Endothelial cell (in vitro differentiated cells): Measurements from ENCODE around the gene MEF2D. TPM values are rescaled to one million over a fixed set of nuclear protein-coding genes. Genes with fewer than 3 reads are reported as not detected.
A peak's percentile ranks its signal among the peaks of the same experiment; 100 is the strongest.

Source experiments
- DNase-seq: peaks from one replicate; pipeline ENCODE4 v3.0.0; 2021; ENCODE audit warnings: low spot score
- H3K27ac Mint-ChIP-seq: one replicate; pipeline ENCODE4 v1.8.0; 2021; ENCODE audit warnings: mixed read lengths, inconsistent platforms; ENCODE audit not compliant: unreplicated experiment
- H3K27me3 Mint-ChIP-seq: one replicate; pipeline ENCODE4 v1.8.0; 2021; ENCODE audit warnings: mild to moderate bottlenecking, moderate library complexity, mixed read lengths, inconsistent platforms; ENCODE audit not compliant: unreplicated experiment
- H3K36me3 Mint-ChIP-seq: one replicate; pipeline ENCODE4 v1.8.0; 2021; ENCODE audit warnings: mild to moderate bottlenecking, low read depth, mixed read lengths, inconsistent platforms; ENCODE audit not compliant: unreplicated experiment
- H3K4me1 Mint-ChIP-seq: one replicate; pipeline ENCODE4 v1.8.0; 2021; ENCODE audit warnings: mild to moderate bottlenecking, mixed read lengths, inconsistent platforms; ENCODE audit not compliant: unreplicated experiment
- H3K4me3 Mint-ChIP-seq: one replicate; pipeline ENCODE4 v1.8.0; 2021; ENCODE audit warnings: mild to moderate bottlenecking, mixed read lengths, inconsistent platforms; ENCODE audit not compliant: unreplicated experiment
- H3K9me3 Mint-ChIP-seq: one replicate; pipeline ENCODE4 v1.8.0; 2021; ENCODE audit warnings: mixed read lengths, inconsistent platforms; ENCODE audit not compliant: unreplicated experiment
- CTCF ChIP-seq: fragments of 200-600 bp; sonication (generic); IDR thresholded peaks from one replicate; pipeline ENCODE4 v1.5.0; 2021; ENCODE audit warnings: antibody characterized with exemption; ENCODE audit not compliant: unreplicated experiment
- total RNA-seq: library from RNA; stranded (reverse); fragmentation: NEBNext Ultra II Directional; extraction: Animal tissue kit (Norgen Biotek cat#: 25700); gene quantifications from one replicate; pipeline ENCODE4 v1.2.1, GENCODE V29; 2021; ENCODE audit not compliant: unreplicated experiment

MEF2D gene
- total RNA-seq, 1 donor from 2014 or later: 45.2 TPM

- H3K4me1 Mint-ChIP-seq: peaks cover 25% of the 10 kb centered on the region
- no peaks in the 10 kb centered on the region for H3K9me3 Mint-ChIP-seq
- H3K36me3 Mint-ChIP-seq: peaks cover 14% of the 10 kb centered on the region
- no peak overlapping the region for H3K4me3 Mint-ChIP-seq
- peaks cover 9% of the 10 kb centered on the region for H3K27me3 Mint-ChIP-seq
- no peak for TF ChIP-seq CTCF
- H3K27ac Mint-ChIP-seq: peak overlapping the region; percentile 3
- DNase-seq: no peak
Observed at GRCh38 chr1:156462954-156463795, 37.4 kb downstream of the MEF2D start.

GRCh38 chr1:156461781-156462647 lies 38.6 kb downstream of the MEF2D start:
- peaks cover 26% of the 10 kb centered on the region for H3K4me1 Mint-ChIP-seq
- no peaks in the 10 kb centered on the region for H3K9me3 Mint-ChIP-seq
- peaks cover 14% of the 10 kb centered on the region for H3K36me3 Mint-ChIP-seq
- peak overlapping the region; percentile 32 for H3K27ac Mint-ChIP-seq
- peaks cover 7% of the 10 kb centered on the region for H3K27me3 Mint-ChIP-seq
- no peak for DNase-seq
- TF ChIP-seq CTCF: no peak
- H3K4me3 Mint-ChIP-seq: peak overlapping the region; percentile 28

DNA sequence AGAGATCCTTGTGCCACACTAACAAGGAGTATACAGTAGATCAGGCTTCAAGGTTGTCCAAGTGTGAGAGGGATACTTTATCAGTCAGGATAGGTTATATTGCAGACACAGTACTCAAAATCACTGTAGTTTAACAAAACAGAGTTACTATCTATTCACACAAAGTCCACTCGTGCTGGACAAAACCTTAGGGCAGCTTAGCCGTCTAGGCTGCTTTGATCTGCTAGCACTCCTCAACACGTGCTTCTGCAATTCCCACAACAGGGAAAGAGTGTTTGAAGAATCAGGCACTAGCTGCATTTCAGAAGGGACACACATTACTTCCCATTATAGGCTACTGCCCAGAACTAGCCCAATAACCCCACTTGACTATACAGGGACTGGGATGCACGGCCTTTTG lies 39.5 kb downstream of the MEF2D start:
- peaks cover 11% of the 10 kb centered on the region for H3K36me3 Mint-ChIP-seq
- H3K4me1 Mint-ChIP-seq: peaks cover 33% of the 10 kb centered on the region

GRCh38 chr1:156460525-156460924 lies 40.0 kb downstream of the MEF2D start:
- DNase-seq: no peak
- peaks cover 31% of the 10 kb centered on the region for H3K4me1 Mint-ChIP-seq
- H3K4me3 Mint-ChIP-seq: no peak overlapping the region
- H3K36me3 Mint-ChIP-seq: peaks cover 8% of the 10 kb centered on the region
- no peaks in the 10 kb centered on the region for H3K9me3 Mint-ChIP-seq
- no peak overlapping the region for H3K27ac Mint-ChIP-seq
- peaks cover 6% of the 10 kb centered on the region for H3K27me3 Mint-ChIP-seq
- no peak for TF ChIP-seq CTCF

More for the DNA sequence above, 39.5 kb downstream of the MEF2D start:
- peak overlapping the region; percentile 28 for H3K4me3 Mint-ChIP-seq
- TF ChIP-seq CTCF: no peak
- peaks cover 6% of the 10 kb centered on the region for H3K27me3 Mint-ChIP-seq
- no peak for DNase-seq
- no peak overlapping the region for H3K27ac Mint-ChIP-seq
- no peaks in the 10 kb centered on the region for H3K9me3 Mint-ChIP-seq
